Epidermal melanocyte (primary cell): ENCODE results near the gene GPC1.

Experiments
- DNase-seq: peaks from one replicate; pipeline ENCODE4 v3.0.0; 2011; ENCODE audit warnings: low spot score; ENCODE audit not compliant: insufficient read length

GPC1 gene

DNA sequence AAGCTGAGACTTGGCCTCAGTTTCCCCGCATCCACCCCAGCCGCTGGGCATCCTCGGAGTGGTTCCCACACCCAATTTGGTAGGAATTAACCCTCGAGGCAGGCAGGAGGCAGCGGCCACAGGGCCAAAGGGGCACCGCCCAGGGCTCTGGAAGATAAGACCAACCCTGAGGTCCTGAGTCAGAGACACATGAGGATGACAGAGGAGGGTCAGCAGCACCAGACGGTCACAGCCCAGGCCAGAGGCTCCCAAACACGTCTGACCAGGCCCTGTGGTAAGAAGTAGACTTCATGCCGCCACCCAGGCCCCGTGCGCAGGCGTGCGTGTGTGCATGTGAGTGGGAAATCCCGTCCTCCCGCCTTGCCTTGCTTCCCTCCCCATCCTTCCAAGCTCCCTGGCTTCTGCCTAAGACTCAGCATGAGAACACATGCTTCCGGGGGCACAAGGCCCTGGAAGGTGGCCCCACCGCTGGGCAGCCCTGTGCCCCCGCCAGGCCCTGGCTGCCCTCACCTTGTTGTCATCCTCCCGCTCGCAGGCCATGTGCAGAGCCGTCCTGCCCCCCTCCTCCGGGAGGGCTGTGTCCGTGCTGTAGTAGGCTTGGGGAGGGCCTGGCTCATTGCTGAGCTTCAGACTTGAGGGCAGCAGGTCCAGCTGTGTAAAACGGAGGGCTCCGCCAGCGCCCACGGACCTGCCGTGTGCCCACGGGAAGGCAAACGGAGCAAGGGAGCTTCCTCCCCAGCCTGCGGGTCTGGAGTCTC lies 76.1 kb downstream of the GPC1 start:
- DNase-seq = no peak

DNA sequence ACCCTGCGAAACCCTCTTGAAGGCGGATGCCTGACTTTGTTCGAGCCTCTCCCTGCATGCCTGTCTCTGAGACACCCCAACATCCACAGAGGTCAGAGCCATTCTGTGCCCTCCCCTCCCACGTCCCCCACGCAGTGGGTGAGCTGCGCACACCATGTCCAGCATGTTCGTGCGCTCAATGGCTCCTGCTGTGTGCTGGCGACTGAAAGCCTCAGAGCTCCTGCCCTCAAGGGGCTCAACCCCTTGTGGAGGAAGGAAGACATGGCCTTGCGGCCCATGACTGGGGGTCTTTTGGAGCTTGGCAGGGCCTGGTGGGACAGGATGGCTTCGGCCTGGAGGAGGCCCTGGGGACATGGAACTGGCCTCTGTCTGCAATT lies 76.6 kb downstream of the GPC1 start:
- DNase-seq = no peak

DNA sequence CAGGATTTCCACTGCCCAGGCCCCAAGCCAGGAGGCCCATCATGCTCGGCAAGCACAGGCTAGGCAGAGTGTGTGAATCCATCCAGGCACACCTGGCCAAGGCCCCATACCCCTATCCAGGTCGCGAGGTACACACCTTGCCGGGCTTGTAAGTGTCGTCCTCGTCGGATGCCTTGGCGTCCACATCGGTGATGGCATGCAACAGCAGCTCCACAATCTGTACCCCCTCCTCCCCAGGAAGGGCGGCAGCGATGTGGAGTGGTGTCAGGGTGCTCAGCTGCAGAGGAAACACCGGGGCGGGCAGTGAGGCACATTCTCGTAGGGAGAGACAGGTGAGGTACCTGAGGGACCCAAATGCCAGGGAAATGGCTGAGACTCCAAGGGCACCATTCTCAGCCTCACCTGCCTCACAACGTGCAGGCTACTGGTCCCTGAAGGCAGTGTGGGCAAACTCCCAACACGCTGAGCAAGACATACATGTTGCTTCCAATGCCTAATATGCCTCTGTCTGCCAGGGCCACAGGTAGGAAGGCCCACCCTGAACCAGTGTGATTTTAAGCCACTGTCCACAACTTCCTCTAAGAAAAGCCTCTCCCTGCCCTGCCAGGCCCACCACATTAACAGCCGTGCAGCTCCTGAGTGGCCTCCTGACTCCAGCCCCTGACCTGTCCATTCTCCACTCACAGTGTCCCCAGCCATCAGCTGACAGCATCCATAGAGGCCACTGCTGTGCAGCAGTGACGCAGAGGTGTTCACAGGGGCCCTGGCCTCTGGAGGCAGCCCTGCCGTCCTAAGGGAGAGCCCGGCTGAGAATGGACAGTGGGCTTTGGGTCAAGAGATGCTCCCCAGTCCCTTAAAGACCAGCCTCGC lies 77.4 kb downstream of the GPC1 start:
- DNase-seq = no peak

DNA sequence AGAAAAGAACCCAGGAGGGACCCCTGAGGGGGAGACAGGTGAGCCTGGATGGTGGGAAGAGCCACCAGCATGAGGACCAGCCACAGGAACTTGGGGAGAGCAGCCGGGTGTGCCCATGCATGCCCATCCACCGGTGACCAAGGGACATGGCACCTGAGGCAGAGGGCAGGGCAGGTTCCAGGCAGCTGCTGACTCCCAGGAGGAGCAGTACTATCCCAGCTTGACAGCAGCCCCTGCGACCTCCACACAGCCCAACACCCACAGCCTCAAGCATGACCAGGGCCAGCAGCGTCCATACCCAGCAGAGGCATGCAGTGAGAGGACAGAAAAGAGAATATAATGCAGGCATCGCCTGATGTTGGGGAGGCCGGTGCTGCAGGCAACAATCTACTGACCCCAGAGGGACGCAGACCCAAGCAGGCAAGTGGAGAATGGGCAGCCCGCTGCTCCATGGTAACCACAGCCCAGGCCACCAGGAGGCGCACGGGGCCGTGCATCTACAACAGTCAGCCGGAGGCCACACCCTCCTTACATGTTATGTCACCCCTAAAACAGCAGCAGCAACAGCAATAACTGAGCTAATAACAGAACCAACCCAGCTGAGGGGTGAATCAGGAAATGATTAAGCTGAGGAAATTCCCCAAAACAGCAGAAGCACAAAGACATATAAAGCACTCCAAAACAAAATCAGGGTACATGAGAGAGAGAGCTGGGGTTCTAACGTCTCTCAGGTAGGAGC lies 78.3 kb downstream of the GPC1 start:
- DNase-seq = peak; percentile 81

DNA sequence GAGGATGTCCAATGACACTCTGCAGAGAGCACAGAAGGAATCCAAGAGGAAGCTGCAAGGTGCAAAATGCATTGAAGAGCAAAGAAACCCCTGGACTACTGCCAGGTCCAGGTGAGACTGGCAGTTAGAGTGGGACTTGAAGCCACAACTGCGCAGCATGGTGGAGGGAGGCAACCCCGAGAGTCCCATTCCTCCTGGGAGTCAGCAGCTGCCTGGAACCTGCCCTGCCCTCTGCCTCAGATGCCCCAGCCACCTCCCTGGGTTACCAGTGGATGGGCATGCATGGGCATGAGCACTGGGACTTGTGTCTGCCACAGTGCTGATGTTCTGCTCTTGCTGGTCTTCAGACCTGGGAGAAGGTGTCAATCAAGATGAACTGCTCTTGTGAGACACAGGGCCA lies 79.2 kb downstream of the GPC1 start:
- DNase-seq = no peak

DNA sequence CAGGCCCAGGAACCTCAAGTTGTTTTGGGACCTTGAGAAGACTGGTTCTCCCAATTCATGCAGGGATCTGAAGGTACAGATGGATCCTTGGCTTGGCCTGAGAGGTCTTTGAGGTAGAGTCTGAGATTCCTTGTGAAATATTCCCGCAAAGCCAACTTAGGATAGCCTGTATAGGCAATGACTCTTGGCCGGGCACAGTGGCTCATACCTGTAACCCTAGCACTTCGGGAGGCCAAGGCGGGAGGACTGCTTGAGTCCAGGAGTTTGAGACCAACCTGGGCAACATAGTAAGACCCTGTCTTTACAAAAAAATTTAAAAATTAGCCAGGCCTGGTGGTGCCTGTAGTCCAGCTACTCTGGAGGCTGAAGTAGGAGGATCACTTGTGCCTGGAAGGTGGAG lies 81.9 kb downstream of the GPC1 start:
- DNase-seq = no peak
